ENCODE data around the gene PRDM16.

PRDM16 gene

GRCh38 chr1:3357526-3358297, 288.7 kb downstream of the PRDM16 start:
- no peak for FAIRE-seq

GRCh38 chr1:3359351-3359750, 290.3 kb downstream of the PRDM16 start:
- FAIRE-seq (no peak), DNase-seq (ENCODE audit: insufficient read length, low spot score) (no peak)
- no peak for TF ChIP-seq CTCF (IDR thresholded peaks at IDR 0.05; ENCODE audit: insufficient read depth, missing control alignments)

More at GRCh38 chr1:3357526-3358297, 288.7 kb downstream of the PRDM16 start:
- TF ChIP-seq CTCF (IDR thresholded peaks at IDR 0.05; ENCODE audit: insufficient read depth, missing control alignments), result no peak
- DNase-seq (ENCODE audit: insufficient read length, low spot score), result no peak

- DNase-seq (ENCODE audit: insufficient read length, low spot score), result no peak
- FAIRE-seq, result no peak
- TF ChIP-seq CTCF (IDR thresholded peaks at IDR 0.05; ENCODE audit: insufficient read depth, missing control alignments), result no peak
These were observed 290.9 kb downstream of the PRDM16 start for GRCh38 chr1:3359756-3360440.

GRCh38 chr1:3360646-3361257, 291.7 kb downstream of the PRDM16 start:
- no peak for TF ChIP-seq CTCF (IDR thresholded peaks at IDR 0.05; ENCODE audit: insufficient read depth, missing control alignments)
- no peak for DNase-seq (ENCODE audit: insufficient read length, low spot score)
- FAIRE-seq, result no peak

- no peak for TF ChIP-seq CTCF (IDR thresholded peaks at IDR 0.05; ENCODE audit: insufficient read depth, missing control alignments)
- FAIRE-seq (no peak), DNase-seq (ENCODE audit: insufficient read length, low spot score) (no peak)
These were observed 294.0 kb downstream of the PRDM16 start for GRCh38 chr1:3363023-3363422.

- DNase-seq (ENCODE audit: insufficient read length, low spot score) (no peak), FAIRE-seq (no peak)
- no peak for TF ChIP-seq CTCF (IDR thresholded peaks at IDR 0.05; ENCODE audit: insufficient read depth, missing control alignments)
These were observed 294.8 kb downstream of the PRDM16 start for GRCh38 chr1:3363756-3364155.
